NCI-H82 (cell line): ENCODE measurements around the gene PFKM.
A peak's percentile ranks its signal among the peaks of the same experiment; 100 is the strongest.
"Not testable (repeated sequence)": the region's sequence is repeated elsewhere in the genome, so short reads cannot be mapped to it uniquely, and the experiment has no call there.

Experiments
- DNase-seq: peaks from one replicate; lab custom pipeline; 2025; lab: John Stamatoyannopoulos, UW

Gene PFKM

DNA sequence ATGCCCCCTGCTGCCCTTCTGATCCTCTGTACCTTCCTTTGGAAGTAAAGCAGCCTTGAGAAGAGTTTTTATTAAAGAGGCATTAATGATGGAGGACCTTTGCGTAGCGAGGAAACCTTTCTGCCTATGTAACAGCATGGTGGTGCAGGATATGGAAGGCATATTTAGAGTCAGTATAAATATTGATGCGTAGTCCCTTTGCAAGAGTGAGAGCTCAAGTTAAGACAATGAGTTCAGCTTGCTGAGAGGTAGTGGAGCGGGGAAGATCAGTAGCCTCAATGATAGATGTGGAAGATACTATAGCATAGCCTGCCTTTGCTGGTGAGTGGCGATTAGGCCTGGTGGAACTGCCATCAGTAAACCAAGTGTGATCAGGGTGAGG lies 7.9 kb upstream of the PFKM start:
- DNase-seq: not testable (repeated sequence)

DNA sequence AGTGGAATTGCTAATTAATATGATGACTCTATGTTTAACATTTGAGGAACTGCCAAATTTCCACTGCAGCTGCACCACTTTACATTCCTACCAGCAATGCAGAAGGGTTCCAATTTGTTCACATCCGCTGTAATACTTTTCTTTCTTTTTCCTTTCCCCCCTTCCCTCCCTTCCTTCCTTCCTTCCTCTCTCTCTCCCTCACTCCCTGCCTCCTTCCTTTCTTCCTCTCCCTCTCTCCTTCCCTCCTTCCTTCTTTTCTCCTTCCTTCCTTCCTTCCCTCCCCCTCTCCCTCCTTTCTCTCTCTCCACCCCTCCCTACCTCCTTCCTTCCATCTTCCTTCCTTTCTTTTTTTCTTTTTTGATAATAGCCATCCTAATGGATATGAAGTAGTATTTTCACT lies 3.2 kb upstream of the PFKM start:
- DNase-seq: no peak

DNA sequence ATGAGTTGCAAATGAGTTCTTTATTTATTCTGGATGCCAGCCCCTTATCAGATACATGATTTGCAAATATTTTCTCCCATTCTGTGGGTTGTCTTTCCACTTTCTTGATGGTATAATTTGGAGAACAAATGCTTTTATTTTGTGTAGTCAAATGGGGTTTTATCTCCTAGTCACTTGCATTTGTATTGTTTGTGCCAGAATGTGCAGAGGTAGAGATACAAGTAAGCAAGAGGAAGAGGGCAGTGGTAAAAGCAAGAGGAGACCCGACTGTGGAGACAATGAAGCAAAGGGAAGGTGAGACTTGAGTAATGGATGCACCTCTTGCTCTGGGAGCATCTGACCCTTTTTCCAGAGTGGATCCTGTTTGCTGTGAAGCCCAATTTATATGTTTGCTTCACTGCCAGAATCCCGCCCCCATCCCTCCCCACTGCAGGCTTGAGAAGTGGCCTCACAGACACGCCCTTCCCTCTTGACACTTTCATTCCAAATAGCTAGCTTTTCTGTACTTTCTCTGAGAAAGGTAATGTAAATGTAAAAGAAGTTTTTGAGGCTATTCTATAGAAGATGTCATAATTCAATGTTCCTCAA lies 786 bp upstream of the PFKM start:
- peak; percentile 36 for DNase-seq

DNA sequence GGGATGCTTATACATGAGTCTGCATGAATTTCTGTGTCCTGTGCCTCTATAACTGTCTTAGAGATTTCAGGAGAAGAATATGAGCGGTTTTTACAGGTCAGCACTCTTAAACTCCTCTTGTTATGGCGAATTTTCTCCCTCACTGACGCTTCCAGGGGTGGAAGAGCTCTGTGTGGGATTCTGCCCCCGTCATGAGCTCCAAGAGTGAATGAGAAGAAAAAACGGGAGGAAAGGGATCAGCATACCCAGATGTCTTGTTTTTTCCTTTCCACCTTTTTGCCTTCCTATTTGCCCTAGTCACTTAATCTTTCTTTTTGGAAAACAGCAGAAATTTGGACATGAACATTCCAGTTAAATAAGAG lies 651 bp downstream of the PFKM start:
- peak; percentile 62 for DNase-seq

DNA sequence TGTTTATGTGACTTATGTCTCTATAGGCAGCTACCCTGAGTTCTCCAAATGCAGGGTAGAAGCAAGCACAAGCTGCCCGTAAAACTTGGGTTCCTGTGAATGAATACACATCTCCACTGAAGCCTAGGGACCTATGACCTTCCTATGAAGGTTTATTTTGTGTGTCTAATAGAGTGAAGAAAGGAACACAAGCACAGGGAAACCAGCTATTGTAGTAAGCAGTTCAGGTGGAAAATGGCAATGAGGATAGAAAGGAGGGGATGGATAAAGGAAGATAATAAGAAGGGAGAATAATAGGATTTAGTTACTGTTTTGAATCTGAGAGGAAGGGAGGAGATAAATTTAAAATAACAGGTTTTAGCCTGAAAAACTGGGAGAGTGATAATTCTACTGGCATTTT lies 2.4 kb downstream of the PFKM start:
- no peak for DNase-seq

DNA sequence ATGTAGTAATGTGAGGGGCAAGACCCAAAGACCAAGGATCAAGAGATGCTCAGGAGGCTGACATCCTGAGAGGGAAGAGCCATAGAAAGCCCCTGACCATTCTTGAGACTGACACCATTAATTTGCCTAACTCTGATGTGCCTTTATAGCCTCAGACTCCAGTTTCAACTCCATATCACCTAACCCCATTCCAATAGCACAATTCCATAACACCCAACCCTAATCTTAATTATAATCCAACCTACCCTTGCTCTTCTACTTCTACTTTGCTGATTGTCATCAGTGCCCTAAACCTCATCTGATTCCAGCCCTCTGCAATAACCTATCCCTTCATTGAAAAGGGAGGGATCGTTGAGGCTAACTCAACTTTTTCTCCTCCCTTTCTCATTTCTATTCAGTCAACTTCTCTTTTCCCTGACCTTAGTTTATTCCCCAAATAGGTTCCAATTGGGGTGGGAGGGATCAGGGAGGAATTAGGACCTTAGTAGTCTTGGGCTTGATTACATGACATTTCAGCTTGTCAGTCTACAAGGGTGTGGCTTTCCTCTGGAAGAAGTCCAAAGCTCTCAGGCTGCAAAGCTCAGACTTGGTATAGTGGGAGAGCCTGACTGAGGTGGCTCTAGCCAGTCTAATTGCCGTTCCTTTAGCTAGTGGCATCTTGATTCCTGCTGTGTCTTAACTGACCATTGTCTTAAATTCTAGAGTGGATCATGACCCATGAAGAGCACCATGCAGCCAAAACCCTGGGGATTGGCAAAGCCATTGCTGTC lies 3.1 kb downstream of the PFKM start:
- DNase-seq: no peak

- no peak for DNase-seq
These were observed 4.0 kb downstream of the PFKM start for GRCh38 chr12:48123169-48123568.

GRCh38 chr12:48125542-48125941 lies 6.4 kb downstream of the PFKM start:
- not testable (repeated sequence) for DNase-seq

GRCh38 chr12:48125985-48126384 lies 6.8 kb downstream of the PFKM start:
- peak; percentile 33 for DNase-seq

- DNase-seq: no peak
These were observed 7.9 kb downstream of the PFKM start for GRCh38 chr12:48126953-48127630.

- no peak for DNase-seq
These were observed 9.6 kb downstream of the PFKM start for GRCh38 chr12:48128800-48129199.

DNA sequence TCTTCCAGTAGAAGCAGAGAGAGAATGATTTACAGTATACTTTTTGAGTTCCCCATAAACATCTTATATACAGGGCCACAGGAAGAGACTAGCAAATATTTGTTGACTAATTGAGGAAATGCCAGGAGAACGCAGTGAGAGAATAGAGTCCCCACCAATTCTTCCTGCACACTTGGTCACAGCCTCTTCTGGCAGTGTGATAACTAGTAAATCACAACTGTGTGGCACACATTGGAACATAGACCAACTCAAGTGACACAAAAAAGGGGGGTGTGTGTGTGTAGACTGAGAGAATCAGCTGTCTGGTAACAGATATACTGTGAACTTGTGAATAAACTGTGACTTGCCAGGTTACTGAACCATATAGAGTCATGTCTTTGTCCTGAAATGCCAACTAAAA lies 10.2 kb downstream of the PFKM start:
- DNase-seq: no peak

GRCh38 chr12:48131517-48131916 lies 12.4 kb downstream of the PFKM start:
- no peak for DNase-seq

GRCh38 chr12:48132826-48133225 lies 13.7 kb downstream of the PFKM start:
- no peak for DNase-seq

- DNase-seq: no peak
These were observed 15.9 kb downstream of the PFKM start for GRCh38 chr12:48135027-48135426.

GRCh38 chr12:48142818-48143674 lies 23.9 kb downstream of the PFKM start:
- DNase-seq: no peak

- no peak for DNase-seq
These were observed 24.7 kb downstream of the PFKM start for GRCh38 chr12:48143898-48144297.

DNA sequence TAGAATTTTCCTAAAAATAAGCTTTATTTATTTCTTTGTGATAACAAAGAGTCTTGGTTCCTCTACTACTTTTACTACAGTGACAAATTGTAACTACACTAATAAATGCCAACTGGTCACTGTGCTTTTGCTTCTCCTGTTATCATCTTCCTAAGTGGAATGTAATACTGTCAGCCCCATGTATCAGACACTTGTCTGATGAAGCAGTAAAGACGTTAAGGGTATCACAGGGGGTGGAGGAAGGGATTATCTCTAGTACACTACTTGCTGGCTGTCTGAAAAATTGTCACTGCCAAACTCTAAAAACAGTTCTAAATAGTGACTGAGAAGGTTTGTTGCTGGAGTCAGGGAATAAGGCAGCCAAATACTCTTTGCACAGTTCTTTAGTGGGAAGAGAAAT lies 26.8 kb downstream of the PFKM start:
- DNase-seq: no peak

GRCh38 chr12:48151103-48151771 lies 32.1 kb downstream of the PFKM start:
- no peak for DNase-seq

- DNase-seq: not testable (repeated sequence)
These were observed 36.6 kb downstream of the PFKM start for GRCh38 chr12:48155786-48156185.

GRCh38 chr12:48156652-48157017 lies 37.5 kb downstream of the PFKM start:
- peak; percentile 65 for DNase-seq
